ES-I3 (cell line): Measurements from ENCODE around the gene FILIP1L.
"Not testable (repeated sequence)": the region's sequence is repeated elsewhere in the genome, so short reads cannot be mapped to it uniquely, and the experiment has no call there.

ENCODE experiments used
- H3K36me3 ChIP-seq: 2 replicates; pipeline ENCODE4 v1.6.1; 2013; ENCODE audit warnings: mild to moderate bottlenecking, low read length, control low read depth, moderate library complexity; ENCODE audit not compliant: insufficient read depth
- H3K4me1 ChIP-seq: 2 replicates; pipeline ENCODE4 v1.6.1; 2013; ENCODE audit warnings: mild to moderate bottlenecking, control low read depth, low read length; ENCODE audit not compliant: insufficient read depth
- H3K9ac ChIP-seq: 2 replicates; pipeline ENCODE4 v1.6.1; 2013; ENCODE audit warnings: low read depth, mild to moderate bottlenecking, low read length, moderate library complexity
- H3K9me3 ChIP-seq: 2 replicates; pipeline ENCODE4 v1.6.1; 2013; ENCODE audit warnings: mild to moderate bottlenecking, low read length, moderate library complexity; ENCODE audit not compliant: control insufficient read depth, insufficient read depth

FILIP1L gene

DNA sequence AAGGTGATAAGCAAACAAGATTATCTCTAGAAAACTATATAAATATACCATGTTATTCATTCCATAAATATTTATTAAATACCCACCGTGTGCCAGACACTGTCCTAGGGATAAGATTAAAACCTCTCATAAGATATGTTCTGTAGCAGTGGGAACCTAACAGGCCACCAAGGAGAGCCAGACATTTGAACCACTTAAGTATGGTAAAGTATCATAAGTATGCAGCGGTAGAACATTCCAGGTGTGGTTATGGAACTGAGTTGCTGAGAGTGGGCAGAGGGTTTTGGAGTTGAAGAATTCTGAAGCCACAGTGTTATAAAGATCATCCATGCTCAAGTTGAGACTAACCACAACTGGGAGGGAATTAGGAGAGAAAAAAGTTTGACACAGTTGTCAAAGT is 14.7 kb downstream of the FILIP1L start:
- Histone ChIP-seq H3K9ac (no peak overlapping the region), H3K4me1 (no peaks in the 10 kb centered on the region; the same call in 1 of the 2 replicates), H3K36me3 (no peaks in the 10 kb centered on the region), H3K9me3 (no peaks in the 10 kb centered on the region)

DNA sequence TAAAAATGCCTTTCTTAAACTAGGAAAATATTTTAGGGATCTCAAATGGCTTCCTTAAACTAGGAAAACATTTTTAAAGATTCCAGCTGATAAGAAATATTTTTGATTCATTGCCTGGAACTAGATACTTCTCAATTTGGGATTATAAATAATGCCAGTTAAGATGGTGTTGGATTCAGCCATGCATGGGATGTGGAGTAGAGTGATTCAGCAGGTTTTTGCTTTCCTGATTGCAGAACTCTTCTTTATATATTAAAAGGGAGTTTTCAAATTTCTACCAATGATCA is 15.6 kb downstream of the FILIP1L start:
- H3K9me3 ChIP-seq = no peaks in the 10 kb centered on the region
- H3K9ac ChIP-seq = no peak overlapping the region
- no peaks in the 10 kb centered on the region; the same call in 1 of the 2 replicates for H3K4me1 ChIP-seq

DNA sequence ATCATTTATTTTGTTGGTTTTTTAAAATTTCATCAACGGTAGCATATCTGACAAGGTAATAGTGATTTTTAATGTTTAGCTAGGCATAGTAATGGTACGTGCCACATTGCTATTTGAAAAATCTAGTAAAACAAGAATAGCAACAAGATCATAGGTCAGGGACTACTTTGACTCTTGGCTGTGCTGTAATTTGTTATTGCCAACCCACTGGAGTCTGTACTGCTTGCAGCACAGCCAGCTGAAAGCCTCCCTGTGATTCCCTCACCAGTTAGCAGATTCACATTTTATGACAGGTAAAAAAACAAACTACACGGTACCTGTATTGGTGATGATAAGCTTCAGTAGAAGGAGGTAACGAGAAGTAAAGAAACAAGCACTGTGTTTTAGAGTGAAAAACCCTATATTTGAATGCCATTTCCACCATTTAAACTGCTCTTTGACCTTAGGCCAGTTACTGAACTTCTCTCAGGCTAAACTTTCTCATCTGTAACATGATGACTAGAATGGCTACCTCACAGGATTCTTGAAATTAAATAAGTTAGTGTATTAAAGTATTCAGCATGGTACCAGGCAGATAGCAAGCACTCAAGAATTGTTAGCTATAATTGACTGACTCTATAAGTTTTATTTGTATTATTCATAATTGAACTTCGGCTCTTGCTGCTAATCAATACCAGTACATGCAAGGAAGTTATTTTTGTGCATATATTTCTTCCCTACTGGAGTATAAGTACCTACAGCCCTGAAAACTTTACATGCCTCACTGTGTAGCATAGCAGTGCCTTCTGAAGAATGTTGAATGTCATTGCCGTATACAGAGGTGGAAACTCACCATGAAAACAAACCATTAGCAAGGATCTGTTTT is 16.1 kb downstream of the FILIP1L start:
- H3K36me3 ChIP-seq = no peaks in the 10 kb centered on the region
- H3K4me1 ChIP-seq = no peaks in the 10 kb centered on the region; the same call in 1 of the 2 replicates
- no peak overlapping the region for H3K9ac ChIP-seq
- no peaks in the 10 kb centered on the region for H3K9me3 ChIP-seq

More for the DNA sequence above, 15.6 kb downstream of the FILIP1L start:
- no peaks in the 10 kb centered on the region for H3K36me3 ChIP-seq

DNA sequence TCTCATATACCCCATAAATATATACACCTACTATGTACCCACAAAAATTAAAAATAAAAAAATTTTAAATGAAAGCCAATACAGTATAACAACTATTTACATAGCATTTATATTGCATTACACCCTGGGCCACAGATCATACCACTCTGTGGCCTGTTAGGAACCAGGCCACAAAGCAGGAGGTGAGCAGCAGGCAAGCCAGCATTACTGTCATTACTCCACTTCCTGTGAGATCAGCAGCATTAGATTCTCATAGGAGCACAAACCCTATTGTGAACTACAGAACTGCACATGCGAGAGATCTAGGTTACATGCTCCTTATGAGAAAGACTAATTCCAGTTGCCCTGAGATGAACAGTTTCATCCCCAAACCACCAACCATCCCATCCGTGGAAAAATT is 17.4 kb downstream of the FILIP1L start:
- no peak overlapping the region for H3K9ac ChIP-seq
- no peaks in the 10 kb centered on the region for H3K36me3 ChIP-seq
- no peaks in the 10 kb centered on the region; the same call in 1 of the 2 replicates for H3K4me1 ChIP-seq
- H3K9me3 ChIP-seq = no peaks in the 10 kb centered on the region

DNA sequence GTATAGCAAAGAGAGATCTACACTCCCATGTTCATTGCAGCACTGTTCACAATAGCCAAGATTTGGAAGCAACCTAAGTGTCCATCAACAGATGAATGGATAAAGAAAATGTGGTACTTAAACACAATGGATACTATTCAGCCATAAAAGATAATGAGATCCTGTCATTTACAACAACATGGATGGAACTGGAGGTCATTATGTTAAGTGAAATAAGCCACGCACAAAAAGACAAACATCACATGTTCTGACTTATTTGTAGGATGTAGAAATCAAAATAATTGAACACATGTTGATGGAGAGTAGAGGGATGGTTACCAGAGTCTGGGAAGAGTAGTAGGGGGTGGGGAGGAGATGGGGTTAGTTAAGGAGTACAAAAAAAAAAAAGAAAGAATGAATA is 18.0 kb downstream of the FILIP1L start:
- H3K9ac ChIP-seq, H3K4me1 ChIP-seq, H3K9me3 ChIP-seq, H3K36me3 ChIP-seq: not testable (repeated sequence)

DNA sequence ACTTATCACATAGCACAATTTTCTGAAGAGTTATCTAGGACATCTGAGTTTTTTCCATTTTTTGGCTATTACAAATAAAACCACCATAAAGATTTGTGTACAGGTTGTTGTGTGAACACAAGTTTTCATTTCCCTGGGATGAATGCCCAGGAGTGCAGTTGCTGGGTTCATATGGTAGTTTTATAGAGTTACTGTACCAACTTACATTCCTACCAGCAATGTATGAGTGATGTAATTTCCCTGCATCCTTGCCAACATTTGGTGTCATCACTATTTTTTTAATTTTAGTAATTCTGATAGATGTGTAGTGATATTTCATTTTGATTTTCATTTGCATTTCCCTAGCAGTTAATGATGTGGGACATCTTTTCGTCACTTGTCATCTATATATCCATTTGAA is 20.5 kb downstream of the FILIP1L start:
- H3K9me3 ChIP-seq = no peaks in the 10 kb centered on the region
- H3K9ac ChIP-seq = no peak overlapping the region
- no peaks in the 10 kb centered on the region for H3K36me3 ChIP-seq
- H3K4me1 ChIP-seq = peaks cover 14% of the 10 kb centered on the region

DNA sequence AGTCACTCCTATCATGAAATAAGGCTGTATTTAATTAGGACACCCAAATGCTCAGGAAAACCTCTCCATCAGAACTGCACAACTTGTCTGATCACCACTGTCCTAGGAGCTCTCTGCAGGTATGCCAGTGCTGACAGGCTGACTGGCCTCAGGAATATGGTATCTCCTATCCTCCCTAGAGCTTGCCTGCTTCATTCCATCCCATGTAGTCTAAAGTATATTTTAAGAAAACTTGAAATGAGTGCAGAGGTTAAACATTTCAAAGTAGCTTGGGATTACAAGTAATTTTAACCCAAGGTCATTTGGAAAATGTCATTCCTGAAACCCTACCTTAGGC is 23.7 kb downstream of the FILIP1L start:
- Histone ChIP-seq H3K9me3 (no peaks in the 10 kb centered on the region), H3K4me1 (peaks cover 21% of the 10 kb centered on the region), H3K9ac (no peak overlapping the region), H3K36me3 (no peaks in the 10 kb centered on the region)

DNA sequence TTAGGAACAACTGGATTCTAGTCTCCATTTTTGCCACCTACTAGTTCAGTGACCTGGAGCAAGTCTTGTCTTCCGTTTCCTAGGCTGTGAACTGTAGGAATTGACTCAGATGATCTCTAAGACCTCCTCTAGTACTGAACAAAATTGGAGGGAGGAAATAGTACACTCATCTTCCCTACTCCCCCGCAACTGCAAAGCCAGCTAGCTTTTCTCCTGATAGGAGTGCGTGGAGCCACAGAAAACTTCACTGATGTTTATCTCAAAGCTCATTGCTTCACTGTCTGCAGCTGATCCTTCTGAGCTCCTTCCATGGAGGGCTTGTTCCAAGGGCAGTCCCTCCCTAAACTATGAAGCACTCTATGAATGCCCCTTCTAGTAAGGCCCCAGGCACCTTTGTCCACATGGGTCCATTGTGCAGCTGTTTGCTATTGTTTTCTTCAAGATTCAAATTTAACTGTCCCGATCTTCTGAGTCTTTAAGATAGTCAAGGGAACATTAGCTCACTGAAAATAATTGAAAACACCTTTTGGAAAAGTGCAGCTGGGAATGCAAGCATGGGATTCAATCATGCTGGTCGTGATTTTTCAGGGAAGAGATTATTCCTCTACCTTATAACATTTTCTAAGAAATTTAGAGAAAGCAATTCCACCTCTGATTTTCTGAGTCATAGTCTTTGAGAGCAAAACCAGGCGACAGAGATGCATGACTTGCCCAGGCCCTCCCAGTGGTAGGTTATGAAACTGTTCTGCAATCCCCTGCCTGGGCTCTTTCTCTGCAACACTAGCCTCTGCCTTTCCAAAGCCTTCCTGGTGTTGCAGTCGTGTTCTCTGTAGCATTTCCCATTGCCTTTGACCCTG is 24.3 kb downstream of the FILIP1L start:
- H3K4me1 ChIP-seq = peaks cover 24% of the 10 kb centered on the region
- no peak overlapping the region for H3K9ac ChIP-seq
- H3K36me3 ChIP-seq = no peaks in the 10 kb centered on the region
- H3K9me3 ChIP-seq = no peaks in the 10 kb centered on the region

DNA sequence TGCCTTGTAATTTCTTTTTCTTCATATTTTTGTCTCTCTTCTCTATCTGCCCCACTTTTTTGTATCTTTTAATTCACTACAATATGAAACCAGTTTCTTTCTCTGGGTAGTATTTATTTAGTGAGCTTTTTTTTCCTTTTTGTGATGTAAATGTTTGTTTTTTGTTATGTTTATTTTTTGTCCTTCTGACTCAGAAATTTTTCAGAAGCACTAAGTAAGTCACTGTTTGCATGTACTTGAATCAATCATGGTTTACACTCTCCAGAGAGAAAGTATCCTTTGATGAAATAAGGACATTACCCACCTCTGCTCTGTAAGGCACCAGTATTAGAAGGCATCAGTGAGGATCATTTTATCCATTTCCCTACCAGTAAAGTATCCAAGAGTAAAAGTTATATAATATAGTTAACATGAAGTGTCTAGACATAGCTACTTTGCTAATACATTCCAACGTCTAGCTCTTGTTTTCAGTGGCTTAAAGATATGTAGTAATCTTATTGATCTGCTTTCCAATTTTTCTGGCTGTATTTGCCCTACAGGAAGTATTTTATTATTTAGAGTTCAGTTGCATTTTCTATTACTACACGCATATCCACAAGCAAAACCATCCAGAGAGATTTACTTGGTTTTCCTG is 25.4 kb downstream of the FILIP1L start:
- H3K9me3 ChIP-seq = no peaks in the 10 kb centered on the region
- H3K36me3 ChIP-seq = no peaks in the 10 kb centered on the region
- H3K4me1 ChIP-seq = peaks cover 24% of the 10 kb centered on the region
- no peak overlapping the region for H3K9ac ChIP-seq

DNA sequence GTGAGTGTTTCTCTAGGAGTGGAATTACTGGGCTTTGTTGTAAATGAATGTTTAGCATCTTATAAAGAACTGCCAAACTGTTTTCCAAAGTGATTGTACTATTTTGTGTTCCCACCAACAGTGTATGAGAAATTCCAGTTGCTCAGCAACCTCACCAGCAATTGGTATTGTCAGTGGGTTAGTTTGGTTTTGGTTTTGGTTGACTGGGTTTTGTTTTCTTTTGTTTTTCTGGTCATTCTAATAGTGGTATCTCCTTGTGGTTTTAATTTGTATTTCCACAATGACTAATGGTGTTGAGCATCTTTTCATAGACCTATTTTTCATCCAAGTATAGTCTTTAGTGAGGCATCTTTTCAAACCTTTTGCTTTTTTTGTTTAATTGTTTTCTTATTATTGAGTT is 27.1 kb downstream of the FILIP1L start:
- H3K9me3 ChIP-seq = no peaks in the 10 kb centered on the region
- peaks cover 24% of the 10 kb centered on the region for H3K4me1 ChIP-seq
- H3K9ac ChIP-seq = no peak overlapping the region
- H3K36me3 ChIP-seq = no peaks in the 10 kb centered on the region

DNA sequence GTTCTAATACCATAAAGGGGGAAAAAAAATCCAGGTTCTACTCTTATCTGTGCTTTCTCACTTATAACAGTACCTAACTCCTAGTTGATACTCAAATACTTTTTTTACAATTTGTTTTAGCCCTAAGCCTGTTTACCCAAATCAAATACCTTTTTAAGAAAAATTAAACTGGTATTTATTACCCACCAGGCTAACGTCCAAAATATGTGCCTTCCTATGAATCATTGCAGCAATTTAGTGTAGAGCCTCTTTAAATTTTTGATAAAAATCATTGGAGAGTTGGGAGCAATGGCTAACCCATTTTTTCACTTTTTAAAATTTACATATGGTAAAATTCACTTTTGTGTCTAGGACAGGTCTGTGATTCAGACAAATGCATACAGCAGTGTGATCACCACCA is 27.9 kb downstream of the FILIP1L start:
- H3K9ac ChIP-seq = no peak overlapping the region
- no peaks in the 10 kb centered on the region for H3K36me3 ChIP-seq
- H3K4me1 ChIP-seq = peaks cover 24% of the 10 kb centered on the region
- H3K9me3 ChIP-seq = no peaks in the 10 kb centered on the region

DNA sequence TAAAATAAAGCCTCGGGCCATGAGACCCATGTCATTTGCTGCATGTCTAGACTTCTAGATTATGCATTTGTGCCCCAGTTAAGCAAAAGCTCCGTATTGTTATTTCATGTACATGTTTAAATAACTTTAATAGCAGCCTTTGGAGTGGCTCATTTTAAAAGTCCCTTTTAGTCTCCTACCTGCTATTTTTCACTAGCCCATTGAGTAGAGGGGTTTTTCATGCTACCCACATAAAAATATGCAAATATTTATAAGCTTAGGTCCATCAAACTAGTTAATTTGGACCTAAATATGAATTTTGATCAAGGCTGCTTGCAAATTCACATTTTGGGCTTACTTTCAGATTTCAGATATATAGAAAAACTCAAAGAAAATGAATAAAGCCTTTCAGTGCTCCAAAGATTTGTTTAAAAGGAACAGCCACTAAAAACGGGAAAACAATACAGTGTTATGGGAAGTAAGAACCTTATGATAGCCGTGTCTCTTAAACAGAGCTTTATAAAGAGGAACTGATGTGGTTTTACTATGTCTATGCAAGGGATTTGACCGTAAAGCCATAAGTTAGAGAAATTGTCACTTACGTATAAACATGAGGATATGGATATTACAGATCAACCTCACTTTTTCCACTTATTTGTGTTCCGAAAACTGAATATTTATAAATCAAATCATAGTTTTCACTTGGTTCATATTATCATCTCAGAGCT is 30.0 kb downstream of the FILIP1L start:
- no peak overlapping the region for H3K9ac ChIP-seq
- H3K4me1 ChIP-seq = peaks cover 13% of the 10 kb centered on the region; the same call in 1 of the 2 replicates
- H3K9me3 ChIP-seq = no peaks in the 10 kb centered on the region
- H3K36me3 ChIP-seq = no peaks in the 10 kb centered on the region

DNA sequence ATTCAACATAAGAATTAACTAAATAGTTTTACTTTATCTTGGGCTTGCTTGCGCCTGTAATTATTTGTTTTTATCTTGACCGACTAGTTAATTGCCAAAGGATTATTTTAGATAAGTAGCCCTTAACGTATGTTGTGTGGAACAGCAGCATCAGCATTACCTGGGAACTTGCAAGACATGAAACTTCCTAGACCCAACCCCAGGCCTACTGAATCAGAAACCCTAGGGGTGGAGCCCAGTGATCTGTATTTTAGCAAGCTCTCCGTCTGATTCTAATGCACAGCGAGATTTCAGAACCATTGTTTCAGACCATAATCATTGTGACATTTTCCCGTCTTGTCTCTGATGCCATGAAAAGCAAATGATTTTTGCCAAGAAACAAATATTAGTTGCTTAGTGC is 31.1 kb downstream of the FILIP1L start:
- H3K9me3 ChIP-seq = no peaks in the 10 kb centered on the region

DNA sequence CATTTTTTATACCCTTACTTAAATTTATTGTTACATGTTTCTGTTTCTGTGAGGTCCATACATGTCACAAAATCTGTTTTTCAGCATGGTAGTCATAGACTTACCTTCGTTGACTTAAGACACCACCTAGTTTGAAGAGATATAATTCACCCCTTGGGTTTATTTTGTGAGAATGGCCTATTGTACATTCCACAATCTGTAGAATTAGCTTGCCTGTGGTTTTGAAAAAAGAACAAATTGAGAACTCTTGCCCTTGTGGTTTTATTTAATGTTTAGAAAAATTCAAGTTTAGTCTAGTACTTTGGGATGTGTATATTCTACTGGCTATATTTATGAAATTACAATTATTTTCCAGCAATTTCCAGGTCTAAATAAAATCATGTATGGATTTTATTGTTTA is 31.6 kb downstream of the FILIP1L start:
- peaks cover 5% of the 10 kb centered on the region; the same call in 1 of the 2 replicates for H3K4me1 ChIP-seq
- no peaks in the 10 kb centered on the region for H3K36me3 ChIP-seq
- no peaks in the 10 kb centered on the region for H3K9me3 ChIP-seq
- H3K9ac ChIP-seq = no peak overlapping the region

More for the DNA sequence above, 31.1 kb downstream of the FILIP1L start:
- Histone ChIP-seq H3K4me1 (peaks cover 5% of the 10 kb centered on the region; the same call in 1 of the 2 replicates), H3K9ac (no peak overlapping the region), H3K36me3 (no peaks in the 10 kb centered on the region)
